Fibroblast of pulmonary artery (primary cell): ENCODE results near the gene FHOD3.

Experiments used
- DNase-seq: peaks from one replicate; pipeline ENCODE4 v3.0.0-alpha.2; 2010; ENCODE audit warnings: low read depth
- H3K4me3 ChIP-seq: replicated peaks from 2 replicates; pipeline ENCODE4 v1.5.1; 2011; ENCODE audit warnings: low read depth, mild to moderate bottlenecking, control low read depth, low read length, moderate library complexity
- CTCF ChIP-seq: IDR thresholded peaks from 2 replicates; pipeline ENCODE4 v1.5.1; 2011; ENCODE audit warnings: mild to moderate bottlenecking, control low read depth, low read length, inconsistent platforms; ENCODE audit errors: missing control alignments

The FHOD3 gene

GRCh38 chr18:36667811-36668210, 370.3 kb downstream of the FHOD3 start:
- TF ChIP-seq CTCF: no peak
- H3K4me3 ChIP-seq: no peak overlapping the region
- no peak for DNase-seq

GRCh38 chr18:36668349-36668748, 370.8 kb downstream of the FHOD3 start:
- H3K4me3 ChIP-seq: no peak overlapping the region
- DNase-seq: no peak
- TF ChIP-seq CTCF: no peak

GRCh38 chr18:36672437-36673344, 375.2 kb downstream of the FHOD3 start:
- no peak for TF ChIP-seq CTCF
- DNase-seq: peak; percentile 72
- H3K4me3 ChIP-seq: peak overlapping the region; percentile 36

- no peak overlapping the region for H3K4me3 ChIP-seq
- no peak for DNase-seq
- TF ChIP-seq CTCF: no peak
Observed at GRCh38 chr18:36673452-36673851, 375.9 kb downstream of the FHOD3 start.

- H3K4me3 ChIP-seq: no peak overlapping the region
- no peak for DNase-seq
- TF ChIP-seq CTCF: no peak
Observed at GRCh38 chr18:36675076-36675475, 377.6 kb downstream of the FHOD3 start.

- no peak for DNase-seq
- TF ChIP-seq CTCF: no peak
- H3K4me3 ChIP-seq: no peak overlapping the region
Observed at GRCh38 chr18:36675542-36675941, 378.0 kb downstream of the FHOD3 start.

GRCh38 chr18:36676629-36677028, 379.1 kb downstream of the FHOD3 start:
- TF ChIP-seq CTCF: no peak
- no peak overlapping the region for H3K4me3 ChIP-seq
- DNase-seq: no peak
